BJ (cell line): Measurements from ENCODE around the gene ATP10D. TPM values are rescaled to one million over a fixed set of nuclear protein-coding genes. Genes with fewer than 3 reads are reported as not detected.

ENCODE experiments used
- CTCF ChIA-PET: fragments of 350-600 bp; formaldehyde crosslinking; extraction: SDS; loops from one replicate; lab custom pipeline; 2021; ENCODE audit warnings: antibody characterized with exemption, inconsistent platforms; lab: Yijun Ruan, JAX
- POLR2A ChIA-PET: fragments of 300-600 bp; sonication (Branson Sonifier 250); formaldehyde crosslinking; extraction: SDS; loops from one replicate; lab custom pipeline; 2021; ENCODE audit warnings: antibody characterized with exemption; lab: Charles Lee
- DNase-seq: peaks from one replicate; pipeline ENCODE4 v3.0.0-alpha.2; 2011; ENCODE audit warnings: low read depth
- H3K27me3 ChIP-seq: 2 replicates; pipeline ENCODE4 v1.6.0; 2011; ENCODE audit warnings: low read length; ENCODE audit not compliant: control insufficient read depth, insufficient read depth
- H3K36me3 ChIP-seq: 2 replicates; pipeline ENCODE4 v1.5.1; 2011; ENCODE audit warnings: low read length; ENCODE audit not compliant: control insufficient read depth, insufficient read depth
- H3K4me3 ChIP-seq: 2 replicates; pipeline ENCODE4 v1.5.1; 2011; ENCODE audit warnings: low read depth, mild to moderate bottlenecking, control low read depth, low read length
- polyA plus RNA-seq: library from polyadenylated mRNA; depleted of rRNA; stranded (reverse); fragments of >200 nt; gene quantifications from 2 replicates; pipeline ENCODE4 v1.2.3, GENCODE V29; 2011
- TF ChIP-seq, protein P1 (sequence below): IDR thresholded peaks from 2 replicates; pipeline ENCODE4 v1.5.1; 2011; ENCODE audit warnings: low read depth, mild to moderate bottlenecking, control low read depth, inconsistent platforms, low read length, moderate library complexity; ENCODE audit not compliant: insufficient read depth

Gene ATP10D
- polyA plus RNA-seq, 1 experiment = 65.5 TPM

DNA sequence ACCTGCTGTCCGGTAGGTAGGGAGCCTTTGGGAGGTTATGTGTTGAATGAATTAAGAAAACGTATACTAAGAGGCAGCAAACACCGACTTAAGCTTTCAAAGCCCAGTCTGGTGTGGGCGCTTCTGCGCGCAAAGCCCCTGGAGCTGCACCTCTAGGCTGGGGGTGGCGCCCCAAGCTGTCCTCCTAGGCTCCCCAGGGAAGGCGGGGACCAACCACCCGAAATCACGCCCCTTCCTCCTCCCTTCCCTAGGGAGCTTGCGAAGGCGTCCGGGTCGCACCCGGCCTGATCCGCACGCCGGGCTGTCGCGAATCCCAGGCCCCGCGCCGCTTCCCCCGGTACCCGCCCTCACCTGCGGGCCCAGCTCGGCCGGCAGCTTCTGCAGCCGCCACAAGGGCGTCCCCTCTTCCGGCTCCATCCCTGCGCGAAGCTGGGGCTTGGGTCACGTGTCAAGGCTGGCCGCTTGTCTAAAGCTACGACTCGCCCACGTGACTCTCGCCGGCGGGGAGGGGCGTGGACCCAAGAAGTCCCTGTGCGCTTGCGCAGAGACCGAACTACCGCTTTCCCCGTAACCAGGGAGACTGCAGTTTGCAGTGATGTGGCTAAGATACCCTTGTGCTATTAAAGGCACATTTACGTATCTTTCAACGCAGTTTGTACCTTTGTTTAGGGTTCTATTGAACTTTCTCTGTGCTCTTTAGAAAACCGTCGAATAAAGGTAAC, 21.7 kb upstream of the ATP10D start, which contains the start of gene COMMD8:
COMMD8 (minus strand) TSS at position 468 of the 722 bp plus-strand sequence; CDS start at position 417, 51 bp downstream.
- TF ChIP-seq, protein P1, sequence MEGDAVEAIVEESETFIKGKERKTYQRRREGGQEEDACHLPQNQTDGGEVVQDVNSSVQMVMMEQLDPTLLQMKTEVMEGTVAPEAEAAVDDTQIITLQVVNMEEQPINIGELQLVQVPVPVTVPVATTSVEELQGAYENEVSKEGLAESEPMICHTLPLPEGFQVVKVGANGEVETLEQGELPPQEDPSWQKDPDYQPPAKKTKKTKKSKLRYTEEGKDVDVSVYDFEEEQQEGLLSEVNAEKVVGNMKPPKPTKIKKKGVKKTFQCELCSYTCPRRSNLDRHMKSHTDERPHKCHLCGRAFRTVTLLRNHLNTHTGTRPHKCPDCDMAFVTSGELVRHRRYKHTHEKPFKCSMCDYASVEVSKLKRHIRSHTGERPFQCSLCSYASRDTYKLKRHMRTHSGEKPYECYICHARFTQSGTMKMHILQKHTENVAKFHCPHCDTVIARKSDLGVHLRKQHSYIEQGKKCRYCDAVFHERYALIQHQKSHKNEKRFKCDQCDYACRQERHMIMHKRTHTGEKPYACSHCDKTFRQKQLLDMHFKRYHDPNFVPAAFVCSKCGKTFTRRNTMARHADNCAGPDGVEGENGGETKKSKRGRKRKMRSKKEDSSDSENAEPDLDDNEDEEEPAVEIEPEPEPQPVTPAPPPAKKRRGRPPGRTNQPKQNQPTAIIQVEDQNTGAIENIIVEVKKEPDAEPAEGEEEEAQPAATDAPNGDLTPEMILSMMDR = 0 out of 2 replicates have a peak, but pooled peaks have one; percentile 29
- Histone ChIP-seq H3K27me3 (no peaks in the 10 kb centered on the region), H3K36me3 (no peaks in the 10 kb centered on the region), H3K4me3 (peak within 1 kb of the TSS; percentile 92)
- CTCF ChIA-PET = interaction anchor here (0.6 to 1.0 kb wide), 8 partner anchors 20 to 1553 kb away, joined by 3 to 4 read pairs (median 3); no protein-coding TSS in a partner anchor
- POLR2A ChIA-PET = no interaction called here
- DNase-seq = peak; percentile 68

DNA sequence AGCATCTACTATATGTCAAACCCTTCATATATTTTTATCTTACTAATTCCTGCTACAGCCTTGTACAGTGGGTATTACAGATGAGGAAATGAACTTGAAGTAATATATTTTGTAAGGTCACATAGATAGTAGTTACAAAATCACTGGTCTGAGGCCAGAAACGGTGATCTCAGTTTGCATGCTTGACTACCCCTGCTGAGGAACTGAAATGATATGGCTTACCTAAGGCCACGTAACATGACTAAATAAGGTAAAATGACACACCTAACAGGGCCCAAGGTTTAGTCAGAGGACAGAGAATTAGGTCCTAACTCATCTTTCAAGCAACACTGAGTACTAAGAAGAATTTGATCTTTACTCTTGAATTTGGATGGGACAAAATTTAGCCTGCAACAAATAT, 20.1 kb upstream of the ATP10D start:
- DNase-seq = no peak
- POLR2A ChIA-PET = no interaction called here
- Histone ChIP-seq H3K27me3 (no peaks in the 10 kb centered on the region), H3K36me3 (no peaks in the 10 kb centered on the region), H3K4me3 (no peak overlapping the region)
- CTCF ChIA-PET = interaction anchor here (1.3 kb wide), 1 partner anchor 19 kb away, joined by 3 read pairs; no protein-coding TSS in a partner anchor
- TF ChIP-seq, protein P1 = no peak

DNA sequence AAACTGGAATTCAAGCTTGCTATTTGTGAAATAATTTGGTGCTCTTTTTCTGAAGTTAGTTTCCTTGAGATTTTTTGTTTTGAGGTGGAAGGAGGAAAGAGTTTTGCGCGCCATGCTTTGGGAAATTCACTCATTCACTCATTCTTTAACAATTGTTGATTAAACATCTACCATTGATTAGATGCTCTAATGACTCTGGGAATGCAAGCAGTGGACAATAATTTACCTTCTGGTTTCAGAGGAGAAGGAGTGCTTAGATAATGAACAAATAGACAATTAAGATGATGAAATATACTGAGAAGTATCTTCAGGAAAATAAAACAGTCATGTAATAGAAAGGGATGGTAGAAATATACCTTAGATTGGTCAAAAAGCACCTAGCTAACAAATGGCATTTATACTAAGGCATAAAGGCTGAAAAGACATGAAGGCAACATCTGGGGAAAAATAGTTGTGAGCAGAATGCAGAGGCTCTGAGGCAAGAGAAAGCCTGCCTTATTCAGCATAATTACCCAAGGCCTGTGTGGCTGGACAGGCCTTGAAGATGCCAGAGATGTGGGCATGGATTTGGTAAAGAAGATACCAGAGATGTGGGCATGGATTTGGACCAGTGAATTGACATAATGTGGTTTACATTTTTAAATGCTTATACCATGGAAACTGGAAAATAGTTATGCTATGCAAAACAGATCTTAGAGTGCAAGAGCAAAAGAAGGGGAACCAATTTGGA, 18.9 kb upstream of the ATP10D start:
- Histone ChIP-seq H3K4me3 (no peak overlapping the region), H3K27me3 (no peaks in the 10 kb centered on the region), H3K36me3 (no peaks in the 10 kb centered on the region)
- ChIA-PET CTCF (no interaction called here), POLR2A (no interaction called here)
- TF ChIP-seq, protein P1 = no peak
- DNase-seq = no peak

DNA sequence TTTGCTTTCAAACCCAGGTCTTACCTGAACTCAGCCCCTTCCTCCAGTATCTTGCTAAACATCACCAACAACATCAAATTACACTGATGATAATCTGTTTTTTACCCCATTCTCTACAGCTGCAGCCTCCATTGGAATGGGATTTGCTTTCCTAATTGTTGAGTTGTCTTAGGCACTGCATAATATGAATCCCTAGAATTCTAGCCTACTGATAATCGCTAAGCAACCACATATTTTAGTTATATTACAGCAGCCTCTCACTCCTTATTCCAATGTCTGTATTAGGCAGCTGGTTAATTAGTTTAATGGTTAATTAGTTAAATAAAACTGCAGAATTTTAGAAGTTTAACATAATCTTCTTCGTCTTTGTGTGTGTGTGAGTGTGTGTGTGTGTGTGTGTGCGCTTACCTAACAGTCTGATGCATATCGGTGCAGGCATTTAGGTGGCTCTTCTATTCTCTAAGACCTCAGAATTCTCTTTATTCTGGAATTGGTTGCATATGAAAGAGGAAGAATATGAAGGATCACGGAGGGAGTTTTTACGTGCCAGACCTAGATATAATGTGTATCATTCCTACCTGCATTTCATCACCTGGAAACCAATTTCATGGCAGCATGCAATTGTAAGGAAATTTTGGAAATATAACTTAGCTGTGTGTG, 16.2 kb upstream of the ATP10D start:
- POLR2A ChIA-PET = no interaction called here
- Histone ChIP-seq H3K27me3 (no peaks in the 10 kb centered on the region), H3K4me3 (no peak overlapping the region), H3K36me3 (no peaks in the 10 kb centered on the region)
- DNase-seq = no peak
- TF ChIP-seq, protein P1 = no peak
- CTCF ChIA-PET = no interaction called here

DNA sequence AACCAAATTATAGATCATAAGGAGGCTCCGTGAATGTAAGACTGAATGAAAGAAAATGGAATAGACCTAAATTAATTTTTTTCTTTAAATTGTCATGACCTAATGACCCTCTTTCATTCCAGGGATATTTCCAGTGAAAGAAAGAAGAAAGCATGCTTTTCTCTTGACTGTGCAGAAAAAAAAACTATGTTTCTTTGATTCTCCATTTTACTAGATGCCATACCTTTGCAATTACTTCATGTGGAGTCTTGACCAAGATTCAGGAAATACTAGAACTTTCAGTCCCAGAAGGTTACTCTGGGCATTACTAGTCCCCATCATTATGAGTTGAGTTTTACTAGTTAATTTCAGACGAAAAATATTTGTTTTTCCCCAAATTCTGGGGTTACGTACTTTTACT, 15.1 kb upstream of the ATP10D start:
- Histone ChIP-seq H3K36me3 (no peaks in the 10 kb centered on the region), H3K27me3 (no peaks in the 10 kb centered on the region), H3K4me3 (no peak overlapping the region)
- DNase-seq = no peak
- TF ChIP-seq, protein P1 = no peak
- POLR2A ChIA-PET = no interaction called here
- CTCF ChIA-PET = no interaction called here
